Mesothelial cell of epicardium (in vitro differentiated cells): Measurements from ENCODE around the gene LAMA3. TPM values are rescaled to one million over a fixed set of nuclear protein-coding genes. Genes with fewer than 3 reads are reported as not detected.
A peak's percentile ranks its signal among the peaks of the same experiment; 100 is the strongest.

Experiments
- DNase-seq, 2 experiments: peaks; one replicate each; pipeline ENCODE4 v3.0.0; 2021; ENCODE audit warnings: low spot score in 2 of 2; ENCODE audit not compliant: unreplicated experiment in 2 of 2
- H3K27ac Mint-ChIP-seq: 2 replicates; pipeline ENCODE4 v1.8.0; 2021; ENCODE audit warnings: mixed read lengths
- H3K27me3 Mint-ChIP-seq: 2 replicates; pipeline ENCODE4 v1.8.0; 2021; ENCODE audit warnings: low read depth, mixed read lengths
- H3K36me3 Mint-ChIP-seq: 2 replicates; pipeline ENCODE4 v1.8.0; 2021; ENCODE audit warnings: mixed read lengths
- H3K4me1 Mint-ChIP-seq: 2 replicates; pipeline ENCODE4 v1.8.0; 2021; ENCODE audit warnings: mixed read lengths
- H3K4me3 Mint-ChIP-seq: 2 replicates; pipeline ENCODE4 v1.8.0; 2021; ENCODE audit warnings: mild to moderate bottlenecking, moderate library complexity, mixed read lengths
- H3K9me3 Mint-ChIP-seq: 2 replicates; pipeline ENCODE4 v1.8.0; 2021; ENCODE audit warnings: mixed read lengths
- total RNA-seq: library from RNA; stranded (reverse); gene quantifications from 3 replicates; pipeline ENCODE4 v1.2.1, GENCODE V29; 2021
- TF ChIP-seq, protein P1 (sequence below): fragments of 200-600 bp; sonication (generic); IDR thresholded peaks from one replicate; pipeline ENCODE4 v1.5.0; 2021; ENCODE audit warnings: antibody characterized with exemption; ENCODE audit not compliant: unreplicated experiment

The LAMA3 gene
- total RNA-seq, 1 donor from 2014 or later: 6.7 TPM

DNA sequence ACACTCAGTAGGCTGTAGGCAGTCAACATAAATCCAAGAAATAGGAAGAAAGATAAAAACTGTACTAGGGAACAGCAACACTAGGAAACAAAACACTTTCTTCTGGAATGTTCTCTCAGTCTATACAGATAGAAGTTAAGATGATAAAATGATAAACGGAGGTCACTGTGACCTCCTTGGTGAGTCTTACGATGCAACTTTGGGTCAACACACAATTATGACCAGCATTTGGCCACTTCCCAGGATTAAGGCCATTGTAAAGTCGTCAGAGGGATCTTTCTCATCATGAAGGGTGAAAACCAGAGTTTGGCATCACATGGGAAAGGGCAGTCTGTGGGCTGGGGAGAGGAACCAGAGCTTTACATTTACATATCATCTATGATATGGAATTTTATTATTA is 33.4 kb downstream of the LAMA3 start:
- no peak overlapping the region for H3K4me3 Mint-ChIP-seq
- peaks cover 3% of the 10 kb centered on the region for H3K27me3 Mint-ChIP-seq
- no peaks in the 10 kb centered on the region for H3K36me3 Mint-ChIP-seq
- H3K4me1 Mint-ChIP-seq: peaks cover 23% of the 10 kb centered on the region
- no peak for DNase-seq
- peak overlapping the region; percentile 30 for H3K27ac Mint-ChIP-seq
- no peaks in the 10 kb centered on the region for H3K9me3 Mint-ChIP-seq
- TF ChIP-seq, protein P1, sequence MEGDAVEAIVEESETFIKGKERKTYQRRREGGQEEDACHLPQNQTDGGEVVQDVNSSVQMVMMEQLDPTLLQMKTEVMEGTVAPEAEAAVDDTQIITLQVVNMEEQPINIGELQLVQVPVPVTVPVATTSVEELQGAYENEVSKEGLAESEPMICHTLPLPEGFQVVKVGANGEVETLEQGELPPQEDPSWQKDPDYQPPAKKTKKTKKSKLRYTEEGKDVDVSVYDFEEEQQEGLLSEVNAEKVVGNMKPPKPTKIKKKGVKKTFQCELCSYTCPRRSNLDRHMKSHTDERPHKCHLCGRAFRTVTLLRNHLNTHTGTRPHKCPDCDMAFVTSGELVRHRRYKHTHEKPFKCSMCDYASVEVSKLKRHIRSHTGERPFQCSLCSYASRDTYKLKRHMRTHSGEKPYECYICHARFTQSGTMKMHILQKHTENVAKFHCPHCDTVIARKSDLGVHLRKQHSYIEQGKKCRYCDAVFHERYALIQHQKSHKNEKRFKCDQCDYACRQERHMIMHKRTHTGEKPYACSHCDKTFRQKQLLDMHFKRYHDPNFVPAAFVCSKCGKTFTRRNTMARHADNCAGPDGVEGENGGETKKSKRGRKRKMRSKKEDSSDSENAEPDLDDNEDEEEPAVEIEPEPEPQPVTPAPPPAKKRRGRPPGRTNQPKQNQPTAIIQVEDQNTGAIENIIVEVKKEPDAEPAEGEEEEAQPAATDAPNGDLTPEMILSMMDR: no peak

DNA sequence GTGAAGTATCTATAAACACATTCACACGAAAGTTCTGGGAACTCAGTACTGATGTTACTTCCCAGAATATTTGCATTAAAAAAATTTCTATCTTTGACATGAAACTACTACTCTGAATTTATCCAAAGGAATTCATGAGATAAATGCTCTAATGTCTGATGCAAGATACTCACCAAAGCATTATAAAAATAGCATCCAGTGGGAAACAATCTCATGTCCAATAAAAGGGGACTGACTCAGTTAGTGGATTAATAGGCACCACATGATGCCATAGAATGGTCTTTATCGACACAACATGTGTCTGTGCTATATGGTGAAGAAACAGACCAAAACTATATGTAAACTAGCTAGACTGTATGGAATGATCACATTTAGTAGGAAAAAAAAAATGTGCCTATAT is 33.9 kb downstream of the LAMA3 start:
- TF ChIP-seq, protein P1: no peak
- H3K4me1 Mint-ChIP-seq: peaks cover 19% of the 10 kb centered on the region
- H3K4me3 Mint-ChIP-seq: no peak overlapping the region
- no peaks in the 10 kb centered on the region for H3K9me3 Mint-ChIP-seq
- no peaks in the 10 kb centered on the region for H3K36me3 Mint-ChIP-seq
- H3K27me3 Mint-ChIP-seq: peaks cover 3% of the 10 kb centered on the region
- H3K27ac Mint-ChIP-seq: no peak overlapping the region
- no peak for DNase-seq

DNA sequence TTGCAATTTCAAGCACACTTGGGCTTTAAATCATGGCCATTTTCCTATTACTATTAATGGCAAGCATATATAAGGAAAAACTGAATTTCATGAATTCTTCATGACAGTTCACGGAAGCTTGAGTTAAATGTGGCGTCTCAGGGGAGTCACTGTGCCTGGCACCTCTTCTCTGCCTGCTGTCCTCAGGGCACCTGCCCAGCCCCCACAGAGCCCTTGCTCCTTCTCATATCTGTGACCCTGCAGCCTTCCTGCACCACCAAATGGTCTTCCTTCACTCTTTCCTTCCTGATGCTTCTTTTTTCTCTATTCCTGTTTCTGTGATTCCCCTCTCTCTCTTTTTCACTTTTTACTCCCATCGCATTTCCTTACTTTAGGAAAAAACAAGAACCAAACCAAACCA is 35.4 kb downstream of the LAMA3 start:
- DNase-seq: no peak
- TF ChIP-seq, protein P1: no peak
- H3K4me3 Mint-ChIP-seq: no peak overlapping the region
- H3K27ac Mint-ChIP-seq: no peak overlapping the region
- peaks cover 3% of the 10 kb centered on the region for H3K27me3 Mint-ChIP-seq
- no peaks in the 10 kb centered on the region for H3K36me3 Mint-ChIP-seq
- no peaks in the 10 kb centered on the region for H3K9me3 Mint-ChIP-seq
- H3K4me1 Mint-ChIP-seq: peaks cover 19% of the 10 kb centered on the region

DNA sequence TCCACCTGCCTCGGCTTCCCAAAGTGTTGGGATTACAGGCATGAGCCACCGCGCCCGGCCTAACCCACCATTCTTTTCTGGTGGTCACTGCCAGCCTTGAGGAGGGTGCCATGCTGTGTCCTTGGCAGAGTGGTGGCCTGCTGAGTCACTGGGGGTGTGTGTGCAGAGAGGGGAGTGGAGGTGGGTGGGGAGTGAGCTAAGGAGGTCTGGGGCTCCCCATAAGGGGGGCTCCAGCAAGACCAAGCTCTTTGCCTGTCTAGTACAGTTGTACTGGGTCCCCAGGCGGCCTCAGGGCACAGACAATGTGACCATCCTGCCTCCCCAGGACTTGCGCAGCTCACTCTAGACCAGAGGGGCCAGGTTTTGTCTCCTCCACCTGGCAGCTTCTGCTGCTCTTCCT is 36.1 kb downstream of the LAMA3 start:
- TF ChIP-seq, protein P1: no peak

DNA sequence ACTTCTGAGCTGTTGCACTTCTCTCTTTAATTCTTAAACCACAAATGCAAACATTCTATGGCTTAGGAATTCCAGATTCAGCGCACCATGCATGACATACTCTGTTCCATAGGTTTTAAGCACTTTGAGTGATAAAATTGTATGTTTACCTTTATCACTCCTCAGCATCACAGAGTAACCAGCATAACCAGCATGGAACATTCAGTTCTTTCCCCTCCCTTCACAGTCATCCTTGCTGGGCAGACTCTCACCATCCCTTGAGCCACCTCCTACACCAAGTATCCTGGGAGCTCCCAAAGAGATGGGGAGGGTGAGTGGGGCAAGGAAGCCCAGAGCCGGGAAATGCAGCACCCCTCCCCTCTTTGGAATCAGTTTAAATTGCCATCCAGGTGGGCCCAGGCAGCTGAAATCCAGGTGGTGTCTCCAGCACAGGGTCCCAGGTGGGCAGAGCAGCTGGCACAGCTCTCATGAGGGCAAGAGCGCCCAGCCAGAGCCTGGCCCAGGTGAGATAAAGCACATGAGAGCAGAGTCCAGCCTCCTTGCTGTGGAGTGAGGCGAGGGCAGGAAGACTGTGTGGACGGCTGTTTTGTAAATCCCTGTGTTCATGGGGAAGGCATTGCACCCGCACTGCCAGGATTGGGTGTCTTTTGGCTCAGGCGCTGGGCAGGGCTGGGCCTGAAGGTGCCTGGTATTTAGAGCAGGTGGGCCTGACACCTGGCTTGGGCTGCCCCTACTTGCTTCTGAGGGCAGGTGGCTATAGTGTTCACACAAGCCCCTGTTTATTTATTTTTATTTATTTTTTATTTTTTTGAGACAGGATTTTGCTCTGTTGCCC is 36.8 kb downstream of the LAMA3 start:
- Mint-ChIP-seq H3K4me3 (no peak overlapping the region), H3K27me3 (peaks cover 3% of the 10 kb centered on the region), H3K27ac (no peak overlapping the region), H3K9me3 (no peaks in the 10 kb centered on the region), H3K4me1 (peaks cover 29% of the 10 kb centered on the region), H3K36me3 (no peaks in the 10 kb centered on the region)
- DNase-seq: no peak
- TF ChIP-seq, protein P1: no peak

More for the DNA sequence above, 36.1 kb downstream of the LAMA3 start:
- peaks cover 3% of the 10 kb centered on the region for H3K27me3 Mint-ChIP-seq
- H3K27ac Mint-ChIP-seq: no peak overlapping the region
- DNase-seq: no peak
- H3K36me3 Mint-ChIP-seq: no peaks in the 10 kb centered on the region
- H3K4me1 Mint-ChIP-seq: peaks cover 22% of the 10 kb centered on the region
- no peak overlapping the region for H3K4me3 Mint-ChIP-seq
- H3K9me3 Mint-ChIP-seq: no peaks in the 10 kb centered on the region
